PC-9 (cell line): ENCODE results near the gene BCAT1. TPM values are rescaled to one million over a fixed set of nuclear protein-coding genes. Genes with fewer than 3 reads are reported as not detected.

Source experiments
- BruUV-seq: library from RNA; stranded (reverse); fragments of 400-500 nt; replicated peaks from 2 replicates; lab custom pipeline; 2021; lab: Mats Ljungman, UMichigan
- CTCF ChIA-PET: fragments of 300-600 bp; sonication (Branson Sonifier 250); formaldehyde crosslinking; loops from one replicate; lab custom pipeline; 2022; ENCODE audit warnings: antibody characterized with exemption; lab: Charles Lee
- POLR2A ChIA-PET: fragments of 300-600 bp; sonication (Branson Sonifier 250); formaldehyde crosslinking; loops from one replicate; lab custom pipeline; 2022; ENCODE audit warnings: antibody characterized with exemption; ENCODE audit not compliant: unreplicated experiment; lab: Charles Lee
- DNase-seq, 2 experiments: peaks; one replicate each; pipeline versions ENCODE4 v3.0.0 to v3.0.0-alpha.2; 2015 to 2022; ENCODE audit warnings: mixed read lengths in 1 of 2
- H2AFZ ChIP-seq: fragments of 200-600 bp; sonication (generic); 2 replicates; pipeline ENCODE4 v1.8.1; 2017; ENCODE audit warnings: antibody characterized with exemption
- H3F3A ChIP-seq: fragments of 200-600 bp; sonication (generic); 2 replicates; pipeline ENCODE4 v1.8.1; 2017; ENCODE audit warnings: antibody characterized with exemption, mild to moderate bottlenecking, low read depth; ENCODE audit not compliant: insufficient read depth
- H3K27ac ChIP-seq: fragments of 200-600 bp; sonication (generic); 2 replicates; pipeline ENCODE4 v1.6.1; 2016; ENCODE audit warnings: mixed run types
- H3K27me3 ChIP-seq: fragments of 200-600 bp; sonication (generic); 2 replicates; pipeline ENCODE4 v1.6.1; 2016; ENCODE audit warnings: low read depth, mixed run types; ENCODE audit not compliant: insufficient read depth
- H3K36me3 ChIP-seq: fragments of 200-600 bp; sonication (generic); 2 replicates; pipeline ENCODE4 v1.6.1; 2016; ENCODE audit warnings: low read depth, mixed run types
- H3K4me1 ChIP-seq: fragments of 200-600 bp; sonication (generic); replicated peaks from 2 replicates; pipeline ENCODE4 v1.6.1; 2016; ENCODE audit warnings: mixed run types; ENCODE audit not compliant: insufficient read depth
- H3K4me2 ChIP-seq: fragments of 200-600 bp; sonication (generic); 2 replicates; pipeline ENCODE4 v1.6.1; 2017; ENCODE audit warnings: mixed run types
- H3K4me3 ChIP-seq: fragments of 200-600 bp; sonication (generic); 2 replicates; pipeline ENCODE4 v1.6.1; 2016; ENCODE audit warnings: mixed run types
- H3K79me2 ChIP-seq: fragments of 200-600 bp; sonication (generic); 2 replicates; pipeline ENCODE4 v1.6.1; 2017; ENCODE audit warnings: low read depth, mixed run types
- H3K9me2 ChIP-seq: fragments of 200-600 bp; sonication (generic); 2 replicates; pipeline ENCODE4 v1.8.1; 2017; ENCODE audit warnings: mild to moderate bottlenecking; ENCODE audit not compliant: insufficient read depth
- H3K9me3 ChIP-seq: fragments of 200-600 bp; sonication (generic); 2 replicates; pipeline ENCODE4 v1.8.1; 2016; ENCODE audit warnings: low read depth; ENCODE audit not compliant: insufficient read depth
- H4K20me1 ChIP-seq: fragments of 200-600 bp; sonication (generic); 2 replicates; pipeline ENCODE4 v1.8.1; 2017; ENCODE audit not compliant: insufficient read depth
- EZH2 ChIP-seq: fragments of 200-600 bp; sonication (generic); IDR thresholded peaks from 2 replicates; pipeline ENCODE4 v1.8.0; 2017; ENCODE audit warnings: antibody characterized with exemption, low read depth
- intact Hi-C: fragments of 100-400 bp; cut with micrococcal nuclease; formaldehyde crosslinking; loops from one replicate; pipeline ENCODE4 v1.10.0; 2022; ENCODE audit not compliant: unreplicated experiment
- total RNA-seq: library from RNA; stranded (reverse); gene quantifications from 2 replicates; pipeline ENCODE4 v1.2.3, GENCODE V29; 2021
- TF ChIP-seq, protein P1 (sequence below): fragments of 200-600 bp; sonication (generic); conservative IDR thresholded peaks from 2 replicates; pipeline ENCODE4 v1.6.1; 2017; ENCODE audit warnings: mixed run types, antibody characterized with exemption, mild to moderate bottlenecking, moderate library complexity

Gene BCAT1
- total RNA-seq, 1 experiment from 2014 or later = 78.6 TPM

DNA sequence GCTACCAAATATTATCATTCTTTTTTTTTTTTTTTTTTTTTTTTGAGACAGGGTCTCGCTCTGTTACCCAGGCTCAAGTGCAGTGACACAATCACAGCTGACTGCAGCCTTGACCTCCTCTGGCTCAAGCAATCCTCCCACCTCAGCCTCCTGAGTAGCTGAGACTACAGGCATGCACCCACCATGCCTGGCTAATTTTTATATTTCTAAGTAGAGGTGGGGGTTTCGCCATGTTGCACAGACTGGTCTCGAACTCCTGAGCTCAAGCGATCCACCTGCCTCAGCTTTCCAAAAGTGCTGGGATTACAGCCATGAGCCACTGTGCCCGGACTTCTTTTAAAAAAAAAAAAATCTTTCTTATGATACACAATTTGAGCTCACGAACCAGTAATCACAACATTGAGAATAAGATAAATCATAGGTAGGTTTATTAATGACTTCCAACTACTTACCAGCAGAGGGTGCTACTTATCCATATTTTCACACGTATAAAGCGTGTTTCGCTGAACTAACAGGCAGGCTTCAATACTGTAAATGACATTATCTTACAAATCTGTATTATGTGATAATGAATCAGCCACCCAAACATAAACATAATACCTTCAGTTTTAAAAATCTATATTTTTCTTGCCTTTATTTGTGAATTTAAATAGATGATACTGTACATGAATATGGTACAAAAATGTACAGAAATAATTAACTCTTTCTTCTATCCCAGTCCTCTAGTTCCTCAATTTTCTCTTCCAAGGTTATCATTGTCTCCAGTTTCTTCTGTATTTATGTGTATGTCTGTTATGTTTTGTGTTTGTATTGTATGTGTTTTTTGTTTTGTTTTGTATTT lies 42.5 kb upstream of the BCAT1 start:
- H3K4me1 ChIP-seq = no peaks in the 10 kb centered on the region
- no peak overlapping the region for H3K4me3 ChIP-seq
- no peaks in the 10 kb centered on the region for H3K27me3 ChIP-seq
- H2AFZ ChIP-seq = no peak overlapping the region
- TF ChIP-seq, protein P1, sequence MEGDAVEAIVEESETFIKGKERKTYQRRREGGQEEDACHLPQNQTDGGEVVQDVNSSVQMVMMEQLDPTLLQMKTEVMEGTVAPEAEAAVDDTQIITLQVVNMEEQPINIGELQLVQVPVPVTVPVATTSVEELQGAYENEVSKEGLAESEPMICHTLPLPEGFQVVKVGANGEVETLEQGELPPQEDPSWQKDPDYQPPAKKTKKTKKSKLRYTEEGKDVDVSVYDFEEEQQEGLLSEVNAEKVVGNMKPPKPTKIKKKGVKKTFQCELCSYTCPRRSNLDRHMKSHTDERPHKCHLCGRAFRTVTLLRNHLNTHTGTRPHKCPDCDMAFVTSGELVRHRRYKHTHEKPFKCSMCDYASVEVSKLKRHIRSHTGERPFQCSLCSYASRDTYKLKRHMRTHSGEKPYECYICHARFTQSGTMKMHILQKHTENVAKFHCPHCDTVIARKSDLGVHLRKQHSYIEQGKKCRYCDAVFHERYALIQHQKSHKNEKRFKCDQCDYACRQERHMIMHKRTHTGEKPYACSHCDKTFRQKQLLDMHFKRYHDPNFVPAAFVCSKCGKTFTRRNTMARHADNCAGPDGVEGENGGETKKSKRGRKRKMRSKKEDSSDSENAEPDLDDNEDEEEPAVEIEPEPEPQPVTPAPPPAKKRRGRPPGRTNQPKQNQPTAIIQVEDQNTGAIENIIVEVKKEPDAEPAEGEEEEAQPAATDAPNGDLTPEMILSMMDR = peak; percentile 82
- TF ChIP-seq EZH2 = no peak
- H3K4me2 ChIP-seq = no peak overlapping the region
- intact Hi-C loops = loop anchor here (1.0 to 10.0 kb wide), 5 partner anchors 139 to 1703 kb away; no protein-coding TSS in a partner anchor
- H4K20me1 ChIP-seq = no peaks in the 10 kb centered on the region
- no peaks in the 10 kb centered on the region for H3K36me3 ChIP-seq
- no peaks in the 10 kb centered on the region for H3K9me3 ChIP-seq
- no peaks in the 10 kb centered on the region for H3F3A ChIP-seq
- no peak overlapping the region for H3K27ac ChIP-seq
- peak in 1 of 2 experiments; percentile 49 for DNase-seq
- no peaks in the 10 kb centered on the region for H3K9me2 ChIP-seq
- no TSS peak for BruUV-seq
- H3K79me2 ChIP-seq = no peaks in the 10 kb centered on the region
- CTCF ChIA-PET = interaction anchor here (0.6 to 1.0 kb wide), 7 partner anchors 53 to 1842 kb away, joined by 3 to 7 read pairs (median 4); no protein-coding TSS in a partner anchor
- POLR2A ChIA-PET = interaction anchor here (0.6 to 0.7 kb wide), 2 partner anchors 18 to 405 kb away, joined by 13 to 15 read pairs; no protein-coding TSS in a partner anchor

DNA sequence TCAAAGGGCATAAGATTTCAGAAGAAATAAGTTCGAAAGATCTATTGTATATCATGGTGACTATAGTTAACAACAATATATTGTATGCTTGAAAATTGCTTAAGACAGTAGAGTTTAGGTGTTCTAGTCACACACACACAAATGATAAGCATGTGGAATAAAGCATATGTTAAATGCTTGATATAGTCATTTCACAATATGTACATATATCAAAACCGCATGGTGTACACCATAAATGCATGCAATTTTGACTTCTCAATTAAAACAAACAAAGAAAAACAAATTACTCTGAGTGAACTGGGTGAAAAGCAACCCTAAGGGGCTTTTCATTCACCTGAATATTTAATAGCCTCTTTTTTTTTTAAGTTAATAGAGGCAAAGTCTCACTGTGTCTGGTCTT lies 40.3 kb upstream of the BCAT1 start:
- Histone ChIP-seq H3K27me3 (no peaks in the 10 kb centered on the region), H3F3A (no peaks in the 10 kb centered on the region), H3K79me2 (no peaks in the 10 kb centered on the region), H3K27ac (no peak overlapping the region), H3K4me2 (no peak overlapping the region), H3K36me3 (no peaks in the 10 kb centered on the region), H3K4me1 (no peaks in the 10 kb centered on the region), H4K20me1 (no peaks in the 10 kb centered on the region), H2AFZ (no peak overlapping the region), H3K9me3 (no peaks in the 10 kb centered on the region; the same call in 1 of the 2 replicates), H3K9me2 (no peaks in the 10 kb centered on the region), H3K4me3 (no peak overlapping the region)
- CTCF ChIA-PET = interaction anchor here (0.7 kb wide), 1 partner anchor 400 kb away, joined by 9 read pairs; no protein-coding TSS in a partner anchor
- intact Hi-C loops = no loop called here
- TF ChIP-seq EZH2 = no peak
- TF ChIP-seq, protein P1 = no peak
- BruUV-seq = no TSS peak
- POLR2A ChIA-PET = no interaction called here
- DNase-seq = no peak

- Histone ChIP-seq H2AFZ (no peak overlapping the region), H3K4me1 (no peaks in the 10 kb centered on the region), H3K9me2 (no peaks in the 10 kb centered on the region), H3K27me3 (no peaks in the 10 kb centered on the region), H3F3A (no peaks in the 10 kb centered on the region), H3K4me2 (no peak overlapping the region), H3K4me3 (no peak overlapping the region), H3K36me3 (no peaks in the 10 kb centered on the region), H3K27ac (no peak overlapping the region), H4K20me1 (no peaks in the 10 kb centered on the region), H3K79me2 (no peaks in the 10 kb centered on the region), H3K9me3 (no peaks in the 10 kb centered on the region; the same call in 1 of the 2 replicates)
- CTCF ChIA-PET = no interaction called here
- DNase-seq = no peak
- no peak for TF ChIP-seq EZH2
- TF ChIP-seq, protein P1 = no peak
- no TSS peak for BruUV-seq
- POLR2A ChIA-PET = no interaction called here
- intact Hi-C loops = no loop called here
Measured at GRCh38 chr12:24982250-24982649, 33.3 kb upstream of the BCAT1 start.
